ENCODE results near the gene VAT1. TPM values are rescaled to one million over a fixed set of nuclear protein-coding genes. Genes with fewer than 3 reads are reported as not detected.

VAT1 gene
- total RNA-seq, 1 experiment from 2014 or later = 262 TPM

GRCh38 chr17:43042025-43042628, 19.9 kb upstream of the VAT1 start:
- H3K14ac ChIP-seq (ENCODE audit: insufficient read depth, low read length) = no peak overlapping the region
- H2AFZ ChIP-seq (ENCODE audit: low read length) = no peak overlapping the region
- no peaks in the 10 kb centered on the region for H3K23me2 ChIP-seq (ENCODE audit: insufficient read length, low read depth, low read length, poor library complexity, severe bottlenecking)
- H2AK5ac ChIP-seq (ENCODE audit: insufficient read length, low read length) = no peak overlapping the region
- H4K8ac ChIP-seq (replicated peaks; ENCODE audit: insufficient read length, low read depth, low read length) = no peak overlapping the region
- peaks cover 48 to 57% of the 10 kb centered on the region in 2 experiments for H3K4me1 Mint-ChIP-seq
- no peak overlapping the region for H3K4ac ChIP-seq (ENCODE audit: low read depth, low read length)
- no peak overlapping the region for H2BK20ac ChIP-seq (ENCODE audit: low read depth, low read length, poor library complexity, severe bottlenecking)
- H3K9me3 Mint-ChIP-seq = no peaks in the 10 kb centered on the region; a peak in 1 of 5 replicates
- no peak overlapping the region for H2BK15ac ChIP-seq (ENCODE audit: low read depth, low read length)
- TF ChIP-seq CTCF (conservative IDR thresholded peaks at IDR 0.05) = 0 out of 3 replicates have a peak, but pooled peaks have one; percentile 10
- no peaks in the 10 kb centered on the region for H4K20me1 ChIP-seq (ENCODE audit: control insufficient read depth, insufficient read depth, insufficient read length)
- H4K91ac ChIP-seq (ENCODE audit: insufficient read length, low read depth, low read length) = no peak overlapping the region
- no CpG with 5 or more reads among the region's 5 CpGs for WGBS (ENCODE audit: extremely low coverage, insufficient read length, low lambda C conversion rate)
- H3K79me1 ChIP-seq (ENCODE audit: insufficient read depth, low read depth, low read length, poor library complexity, severe bottlenecking) = no peaks in the 10 kb centered on the region
- H3K79me2 ChIP-seq (ENCODE audit: insufficient read depth, low read length) = no peaks in the 10 kb centered on the region
- no peak overlapping the region for H2BK120ac ChIP-seq (ENCODE audit: low read depth, low read length, poor library complexity, severe bottlenecking)
- peaks cover 10 to 20% (median 19%) of the 10 kb centered on the region in 3 experiments; a peak in 6 of 7 replicates for H3K36me3 Mint-ChIP-seq (ENCODE audit: insufficient read depth in 1 of 3, low read depth in 3 of 3)
- no peak overlapping the region for H3K9ac ChIP-seq (ENCODE audit: extremely low read depth, insufficient read length, low read length)
- H3K27me3 ChIP-seq (ENCODE audit: insufficient read depth, low read length) = no peaks in the 10 kb centered on the region
- peaks cover 13% of the 10 kb centered on the region; the same call in 1 of the 2 replicates for H3K4me1 ChIP-seq (ENCODE audit: insufficient read depth, low read length)
- H3K56ac ChIP-seq (ENCODE audit: insufficient read length, low read depth, low read length) = no peak overlapping the region
- H2BK5ac ChIP-seq (ENCODE audit: insufficient read length, low read length) = no peak overlapping the region
- H4K5ac ChIP-seq (ENCODE audit: insufficient read length, low read depth, low read length) = no peak overlapping the region
- H3K27me3 Mint-ChIP-seq (ENCODE audit: low read depth) = no peaks in the 10 kb centered on the region
- no peak overlapping the region for H3K23ac ChIP-seq (ENCODE audit: insufficient read length, low read depth, low read length)
- no peak for DNase-seq
- H3K27ac ChIP-seq (ENCODE audit: insufficient read length, low read depth, low read length) = no peak overlapping the region
- H3K4me2 ChIP-seq (ENCODE audit: insufficient read depth, insufficient read length, low read length) = peak overlapping the region; percentile 9
- H2BK12ac ChIP-seq (ENCODE audit: insufficient read length, low read depth, low read length) = no peak overlapping the region
- peak overlapping the region; percentile 92 to 98 (median 96) for H3K27ac Mint-ChIP-seq
- H3K18ac ChIP-seq (ENCODE audit: insufficient read length, low read depth, low read length) = no peak overlapping the region
- H3T11ph ChIP-seq (ENCODE audit: low read length) = no peak overlapping the region
- peak overlapping the region in 1 of 2 experiments; percentile 20; a peak in 2 of 5 replicates for H3K4me3 Mint-ChIP-seq
- no peaks in the 10 kb centered on the region for H3K9me3 ChIP-seq (ENCODE audit: control insufficient read depth, low read depth, low read length)

Measured in H9 (cell line).